GM12878 (cell line): Measurements from ENCODE around the gene PHF23. TPM values are rescaled to one million over a fixed set of nuclear protein-coding genes. Genes with fewer than 3 reads are reported as not detected.

ENCODE experiments used
- ATAC-seq: fragments of 200-7000 bp; cut with Tn5 transposase; 3 replicates; pipeline ENCODE4 v1.9.1; 2020; ENCODE audit warnings: mild to moderate bottlenecking, moderate library complexity
- BruUV-seq: library from RNA; stranded (reverse); fragments of 400-500 nt; replicated peaks from 2 replicates; lab custom pipeline; 2021; lab: Mats Ljungman, UMichigan
- CTCF ChIA-PET: fragments of 300-600 bp; sonication (Branson Sonifier 250); formaldehyde crosslinking; extraction: SDS; loops from one replicate; lab custom pipeline; 2021; ENCODE audit warnings: inconsistent platforms; lab: Yijun Ruan, JAX
- POLR2A ChIA-PET: fragments of 350-600 bp; formaldehyde crosslinking; extraction: SDS; loops from one replicate; lab custom pipeline; 2021; ENCODE audit warnings: inconsistent platforms; lab: Charles Lee
- RAD21 ChIA-PET: fragments of 300-600 bp; sonication (Branson Sonifier 250); formaldehyde crosslinking; loops from one replicate; lab custom pipeline; 2023; ENCODE audit warnings: antibody characterized with exemption; ENCODE audit not compliant: unreplicated experiment; lab: Charles Lee
- SMC1A ChIA-PET: fragments of 300-600 bp; sonication (Branson Sonifier 250); formaldehyde crosslinking; loops from one replicate; lab custom pipeline; 2023; ENCODE audit not compliant: unreplicated experiment, uncharacterized antibody; lab: Charles Lee
- DNase-seq: peaks from one replicate; pipeline ENCODE4 v3.0.0-alpha.2; 2011; ENCODE audit warnings: low read depth, low spot score
- FAIRE-seq: peaks from 3 replicates; lab custom pipeline; 2011; peaks lifted over from hg19 to GRCh38; lab: Jason Lieb, UNC
- H2AFZ ChIP-seq: 2 replicates; pipeline ENCODE4 v1.6.0; 2011; ENCODE audit warnings: low read depth, low read length, control low read depth; ENCODE audit not compliant: control insufficient read depth
- H3K27ac ChIP-seq: 2 replicates; pipeline ENCODE4 v1.5.1; 2011; ENCODE audit warnings: control low read depth; ENCODE audit not compliant: control insufficient read depth, insufficient read depth
- H3K27me3 ChIP-seq, 2 experiments: replicated peaks in 1 of 2; 2 replicates each; pipeline versions ENCODE4 v1.6.0 to v1.6.1; 2011; ENCODE audit warnings: low read length in 1 of 2; ENCODE audit not compliant: control insufficient read depth in 2 of 2, insufficient read depth in 2 of 2
- H3K36me3 ChIP-seq, 2 experiments: 2 replicates each; pipeline ENCODE4 v1.5.1; 2011; ENCODE audit warnings: low read length in 1 of 2; ENCODE audit not compliant: control insufficient read depth in 2 of 2, insufficient read depth in 2 of 2
- H3K4me1 ChIP-seq: 2 replicates; pipeline ENCODE4 v1.6.1; 2011; ENCODE audit warnings: mild to moderate bottlenecking, low read length, moderate library complexity, mixed read lengths; ENCODE audit not compliant: control insufficient read depth, insufficient read depth
- H3K4me2 ChIP-seq: 2 replicates; pipeline ENCODE4 v1.6.0; 2011; ENCODE audit warnings: control low read depth; ENCODE audit not compliant: control insufficient read depth, insufficient read depth
- H3K4me3 ChIP-seq: fragments of 200-600 bp; sonication (generic); 2 replicates; pipeline ENCODE4 v1.5.1; 2016
- H3K79me2 ChIP-seq: 2 replicates; pipeline ENCODE4 v1.6.0; 2011; ENCODE audit warnings: low read length; ENCODE audit not compliant: control insufficient read depth, insufficient read depth
- H3K9ac ChIP-seq: 2 replicates; pipeline ENCODE4 v1.8.0; 2011; ENCODE audit warnings: low read length, control low read depth, mixed read lengths; ENCODE audit not compliant: control insufficient read depth, insufficient read depth
- H3K9me3 ChIP-seq: replicated peaks from 3 replicates; pipeline ENCODE4 v1.5.1; 2011; ENCODE audit warnings: mild to moderate bottlenecking, low read length; ENCODE audit not compliant: control insufficient read depth, insufficient read depth
- H4K20me1 ChIP-seq: 2 replicates; pipeline ENCODE4 v1.6.0; 2011; ENCODE audit not compliant: control insufficient read depth, insufficient read depth
- CBX3 ChIP-seq: fragments of 200-600 bp; sonication (generic); IDR thresholded peaks from 2 replicates; pipeline ENCODE4 v1.6.1; 2016; ENCODE audit warnings: low read depth, borderline replicate concordance
- MYC ChIP-seq: IDR thresholded peaks from 2 replicates; pipeline ENCODE4 v1.6.1; 2011; ENCODE audit warnings: mild to moderate bottlenecking, low read length, moderate library complexity, inconsistent platforms; ENCODE audit not compliant: insufficient read depth, insufficient replicate concordance, insufficient read length, severe bottlenecking
- WRNIP1 ChIP-seq: IDR thresholded peaks from 2 replicates; pipeline ENCODE4 v1.6.1; 2011; ENCODE audit warnings: low read depth, low read length, improper control_type of control experiment, borderline replicate concordance
- ZNF274 ChIP-seq: IDR thresholded peaks from one replicate; pipeline ENCODE4 v1.8.0; 2011; ENCODE audit not compliant: insufficient read length, insufficient read depth
- WGBS: methylation state at CpG from one replicate; pipeline ENCODE4 v1.1.6; 2016; ENCODE audit warnings: low lambda C conversion rate; ENCODE audit not compliant: insufficient replicate concordance, insufficient coverage; ENCODE audit errors: missing lambda C conversion rate; 5-methylcytosine and 5-hydroxymethylcytosine counted together
- in situ Hi-C: fragments of 300-500 bp; cut with MboI; formaldehyde crosslinking; loops from 9 replicates; pipeline ENCODE4 v1.14.3; 2018; ENCODE audit warnings: mixed read lengths
- intact Hi-C: fragments of 100-400 bp; cut with micrococcal nuclease; formaldehyde crosslinking; loops from one replicate; pipeline ENCODE4 v1.14.2; 2022; ENCODE audit not compliant: unreplicated experiment
- polyA plus RNA-seq, 11 experiments: library from polyadenylated mRNA; depleted of rRNA in 4 of 11; unstranded in 6 of 11; stranded (reverse) in 5 of 11; fragments of >200 nt; fragmentation: Nextera tagmentation in 4 of 11; fragmentation: Illumina TruSeq in 1 of 11; extraction: Ambion mirVana in 4 of 11; extraction: Trizol in 1 of 11; gene quantifications; 1 replicate in 1 of 11; 2 replicates in 10 of 11; pipeline versions ENCODE4 v1.2.1 to v1.2.3, GENCODE V29; 2011 to 2016; ENCODE audit warnings: inconsistent platforms in 2 of 11, missing spikeins in 2 of 11, low read depth in 1 of 11
- total RNA-seq, 4 experiments: library from RNA; depleted of rRNA in 3 of 4; stranded (reverse); fragments of >200 nt in 3 of 4; fragmentation: Illumina TruSeq in 1 of 4; extraction: Trizol in 1 of 4; gene quantifications; 2 replicates each; pipeline versions ENCODE4 v1.2.1 to v1.2.3, GENCODE V29; 2013 to 2021
- TF ChIP-seq, protein P1 (sequence below): fragments of 450-650 bp; IDR thresholded peaks from 2 replicates; pipeline ENCODE4 v1.6.1; 2017; ENCODE audit warnings: mild to moderate bottlenecking, moderate library complexity

The PHF23 gene
- total and polyA plus RNA-seq, 10 of the 15 experiments (the other 5 are each of a cell fraction or from before 2014, with no cell fraction given) = 8.2 to 84.8 (median 32.6) TPM

DNA sequence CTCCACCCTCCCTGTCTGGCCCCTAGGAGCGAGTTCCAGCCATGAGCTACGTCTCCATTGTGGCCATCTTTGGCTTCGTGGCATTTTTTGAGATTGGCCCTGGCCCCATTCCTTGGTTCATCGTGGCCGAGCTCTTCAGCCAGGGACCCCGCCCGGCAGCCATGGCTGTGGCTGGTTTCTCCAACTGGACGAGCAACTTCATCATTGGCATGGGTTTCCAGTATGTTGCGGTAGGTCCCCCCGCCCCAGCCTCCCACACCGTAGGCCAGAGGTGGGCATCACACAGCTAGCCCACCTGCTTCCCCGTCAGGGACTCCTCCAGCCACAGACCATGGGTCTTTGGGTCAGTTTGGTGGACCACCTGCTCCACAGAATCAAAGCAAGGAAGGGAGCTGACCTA, 46.4 kb upstream of the PHF23 start:
- H3K27ac ChIP-seq = no peak overlapping the region
- no peaks in the 10 kb centered on the region for H3K36me3 ChIP-seq
- no peaks in the 10 kb centered on the region for H3K9me3 ChIP-seq
- TF ChIP-seq WRNIP1 = no peak
- no peak for TF ChIP-seq ZNF274
- no peak for TF ChIP-seq CBX3
- TF ChIP-seq, protein P1, sequence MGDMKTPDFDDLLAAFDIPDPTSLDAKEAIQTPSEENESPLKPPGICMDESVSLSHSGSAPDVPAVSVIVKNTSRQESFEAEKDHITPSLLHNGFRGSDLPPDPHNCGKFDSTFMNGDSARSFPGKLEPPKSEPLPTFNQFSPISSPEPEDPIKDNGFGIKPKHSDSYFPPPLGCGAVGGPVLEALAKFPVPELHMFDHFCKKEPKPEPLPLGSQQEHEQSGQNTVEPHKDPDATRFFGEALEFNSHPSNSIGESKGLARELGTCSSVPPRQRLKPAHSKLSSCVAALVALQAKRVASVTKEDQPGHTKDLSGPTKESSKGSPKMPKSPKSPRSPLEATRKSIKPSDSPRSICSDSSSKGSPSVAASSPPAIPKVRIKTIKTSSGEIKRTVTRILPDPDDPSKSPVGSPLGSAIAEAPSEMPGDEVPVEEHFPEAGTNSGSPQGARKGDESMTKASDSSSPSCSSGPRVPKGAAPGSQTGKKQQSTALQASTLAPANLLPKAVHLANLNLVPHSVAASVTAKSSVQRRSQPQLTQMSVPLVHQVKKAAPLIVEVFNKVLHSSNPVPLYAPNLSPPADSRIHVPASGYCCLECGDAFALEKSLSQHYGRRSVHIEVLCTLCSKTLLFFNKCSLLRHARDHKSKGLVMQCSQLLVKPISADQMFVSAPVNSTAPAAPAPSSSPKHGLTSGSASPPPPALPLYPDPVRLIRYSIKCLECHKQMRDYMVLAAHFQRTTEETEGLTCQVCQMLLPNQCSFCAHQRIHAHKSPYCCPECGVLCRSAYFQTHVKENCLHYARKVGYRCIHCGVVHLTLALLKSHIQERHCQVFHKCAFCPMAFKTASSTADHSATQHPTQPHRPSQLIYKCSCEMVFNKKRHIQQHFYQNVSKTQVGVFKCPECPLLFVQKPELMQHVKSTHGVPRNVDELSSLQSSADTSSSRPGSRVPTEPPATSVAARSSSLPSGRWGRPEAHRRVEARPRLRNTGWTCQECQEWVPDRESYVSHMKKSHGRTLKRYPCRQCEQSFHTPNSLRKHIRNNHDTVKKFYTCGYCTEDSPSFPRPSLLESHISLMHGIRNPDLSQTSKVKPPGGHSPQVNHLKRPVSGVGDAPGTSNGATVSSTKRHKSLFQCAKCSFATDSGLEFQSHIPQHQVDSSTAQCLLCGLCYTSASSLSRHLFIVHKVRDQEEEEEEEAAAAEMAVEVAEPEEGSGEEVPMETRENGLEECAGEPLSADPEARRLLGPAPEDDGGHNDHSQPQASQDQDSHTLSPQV = no peak
- TF ChIP-seq MYC = no peak
- H2AFZ ChIP-seq = no peak overlapping the region
- peaks cover 8% of the 10 kb centered on the region for H3K4me1 ChIP-seq
- DNase-seq = no peak
- 40% methylated on average over 12 of the region's 12 CpGs for WGBS
- in situ Hi-C loops = no loop called here
- no peak overlapping the region for H3K4me3 ChIP-seq
- no peak for ATAC-seq
- H4K20me1 ChIP-seq = no peaks in the 10 kb centered on the region; the same call in none of the 2 replicates
- no TSS peak for BruUV-seq
- intact Hi-C loops = no loop called here
- no peak overlapping the region for H3K4me2 ChIP-seq
- ChIA-PET RAD21 (interaction anchor here (1.7 kb wide), 1 partner anchor 10 kb away, joined by 10 read pairs; no protein-coding TSS in a partner anchor), SMC1A (interaction anchor here (0.6 to 2.0 kb wide), 2 partner anchors 11 to 19 kb away, joined by 3 to 12 read pairs; no protein-coding TSS in a partner anchor), CTCF (interaction anchor here (1.0 to 10.3 kb wide), 2 partner anchors 12 to 51 kb away, joined by 3 to 102 read pairs; no protein-coding TSS in a partner anchor), POLR2A (no interaction called here)
- H3K9ac ChIP-seq = no peak overlapping the region
- peaks cover 0 to 1% of the 10 kb centered on the region in 2 experiments; a peak in 3 of 4 replicates for H3K27me3 ChIP-seq
- no peaks in the 10 kb centered on the region for H3K79me2 ChIP-seq
- FAIRE-seq = no peak
